NK-92 (cell line): ENCODE results near the gene PCDHA8.
"Not testable (repeated sequence)": the region's sequence is repeated elsewhere in the genome, so short reads cannot be mapped to it uniquely, and the experiment has no call there.

ENCODE experiments used
- DNase-seq: peaks from one replicate; lab custom pipeline; 2025; ENCODE audit not compliant: unreplicated experiment; lab: John Stamatoyannopoulos, UW

Gene PCDHA8

DNA sequence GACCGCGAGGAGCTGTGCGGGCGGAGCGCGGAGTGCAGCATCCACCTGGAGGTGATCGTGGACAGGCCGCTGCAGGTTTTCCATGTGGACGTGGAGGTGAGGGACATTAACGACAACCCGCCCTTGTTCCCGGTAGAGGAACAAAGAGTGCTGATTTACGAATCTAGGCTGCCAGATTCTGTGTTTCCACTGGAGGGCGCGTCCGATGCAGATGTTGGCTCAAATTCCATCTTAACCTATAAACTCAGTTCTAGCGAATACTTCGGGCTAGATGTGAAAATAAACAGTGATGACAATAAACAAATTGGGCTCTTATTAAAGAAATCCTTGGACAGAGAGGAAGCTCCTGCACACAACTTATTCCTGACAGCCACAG is 12.6 kb upstream of the PCDHA8 start:
- no peak for DNase-seq

DNA sequence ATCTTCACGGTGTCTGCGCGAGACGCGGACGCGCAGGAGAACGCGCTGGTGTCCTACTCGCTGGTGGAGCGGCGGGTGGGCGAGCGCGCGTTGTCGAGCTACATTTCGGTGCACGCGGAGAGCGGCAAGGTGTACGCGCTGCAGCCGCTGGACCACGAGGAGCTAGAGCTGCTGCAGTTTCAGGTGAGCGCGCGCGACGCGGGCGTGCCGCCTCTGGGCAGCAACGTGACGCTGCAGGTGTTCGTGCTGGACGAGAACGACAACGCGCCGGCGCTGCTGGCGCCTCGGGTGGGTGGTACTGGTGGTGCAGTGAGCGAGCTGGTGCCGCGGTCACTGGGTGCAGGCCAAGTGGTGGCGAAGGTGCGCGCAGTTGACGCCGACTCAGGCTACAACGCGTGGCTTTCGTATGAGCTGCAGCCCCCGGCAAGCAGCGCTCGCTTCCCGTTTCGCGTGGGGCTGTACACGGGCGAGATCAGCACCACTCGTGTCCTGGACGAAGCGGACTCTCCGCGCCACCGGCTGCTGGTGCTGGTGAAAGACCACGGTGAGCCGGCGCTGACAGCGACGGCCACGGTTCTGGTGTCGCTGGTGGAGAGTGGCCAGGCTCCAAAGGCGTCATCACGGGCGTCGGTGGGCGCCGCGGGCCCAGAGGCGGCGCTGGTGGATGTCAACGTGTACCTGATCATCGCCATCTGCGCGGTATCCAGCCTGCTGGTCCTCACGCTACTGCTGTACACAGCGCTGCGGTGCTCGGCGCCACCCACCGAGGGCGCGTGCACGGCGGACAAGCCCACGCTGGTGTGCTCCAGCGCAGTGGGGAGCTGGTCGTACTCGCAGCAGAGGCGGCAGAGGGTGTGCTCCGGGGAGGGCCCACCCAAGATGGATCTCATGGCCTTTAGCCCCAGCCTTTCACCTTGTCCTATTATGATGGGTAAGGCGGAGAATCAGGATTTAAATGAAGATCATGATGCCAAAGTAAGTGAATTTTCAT is 11.2 kb upstream of the PCDHA8 start:
- DNase-seq: not testable (repeated sequence)

DNA sequence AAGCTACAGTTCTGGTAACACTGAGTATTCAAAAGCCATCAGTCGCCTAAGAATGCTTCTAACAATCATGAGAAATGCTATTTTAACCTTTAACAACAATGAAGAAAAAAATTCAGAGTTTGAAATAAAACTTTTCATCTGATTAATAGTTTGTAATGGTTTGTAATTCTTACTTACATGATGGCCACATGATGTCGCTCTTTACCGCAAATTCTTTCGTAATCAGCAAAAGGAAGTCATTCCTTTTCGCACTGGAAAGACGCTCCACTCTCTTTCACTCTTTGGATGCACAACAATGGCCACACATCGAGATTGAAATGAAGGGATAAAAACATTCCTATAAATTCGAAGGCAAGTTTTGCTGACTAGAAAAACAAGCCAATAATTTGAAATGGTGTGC is 7.0 kb upstream of the PCDHA8 start, which contains the start of gene PCDHA7:
Gene PCDHA7, plus strand, starts transcription at position 277 of the 400 bp plus-strand sequence. Its CDS starts 115 bp downstream, at position 392.
- no peak for DNase-seq

DNA sequence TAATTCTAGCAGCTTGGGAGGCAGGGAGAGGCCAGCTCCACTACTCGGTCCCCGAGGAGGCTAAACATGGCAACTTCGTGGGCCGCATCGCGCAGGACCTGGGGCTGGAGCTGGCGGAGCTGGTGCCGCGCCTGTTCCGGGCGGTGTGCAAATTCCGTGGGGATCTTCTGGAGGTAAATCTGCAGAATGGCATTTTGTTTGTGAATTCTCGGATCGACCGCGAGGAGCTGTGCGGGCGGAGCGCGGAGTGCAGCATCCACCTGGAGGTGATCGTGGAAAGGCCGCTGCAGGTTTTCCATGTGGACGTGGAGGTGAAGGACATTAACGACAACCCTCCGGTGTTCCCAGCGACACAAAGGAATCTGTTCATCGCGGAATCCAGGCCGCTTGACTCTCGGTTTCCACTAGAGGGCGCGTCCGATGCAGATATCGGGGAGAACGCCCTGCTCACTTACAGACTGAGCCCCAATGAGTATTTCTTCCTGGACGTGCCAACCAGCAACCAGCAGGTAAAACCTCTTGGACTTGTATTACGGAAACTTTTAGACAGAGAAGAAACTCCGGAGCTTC is 6.5 kb upstream of the PCDHA8 start:
- DNase-seq: not testable (repeated sequence)

DNA sequence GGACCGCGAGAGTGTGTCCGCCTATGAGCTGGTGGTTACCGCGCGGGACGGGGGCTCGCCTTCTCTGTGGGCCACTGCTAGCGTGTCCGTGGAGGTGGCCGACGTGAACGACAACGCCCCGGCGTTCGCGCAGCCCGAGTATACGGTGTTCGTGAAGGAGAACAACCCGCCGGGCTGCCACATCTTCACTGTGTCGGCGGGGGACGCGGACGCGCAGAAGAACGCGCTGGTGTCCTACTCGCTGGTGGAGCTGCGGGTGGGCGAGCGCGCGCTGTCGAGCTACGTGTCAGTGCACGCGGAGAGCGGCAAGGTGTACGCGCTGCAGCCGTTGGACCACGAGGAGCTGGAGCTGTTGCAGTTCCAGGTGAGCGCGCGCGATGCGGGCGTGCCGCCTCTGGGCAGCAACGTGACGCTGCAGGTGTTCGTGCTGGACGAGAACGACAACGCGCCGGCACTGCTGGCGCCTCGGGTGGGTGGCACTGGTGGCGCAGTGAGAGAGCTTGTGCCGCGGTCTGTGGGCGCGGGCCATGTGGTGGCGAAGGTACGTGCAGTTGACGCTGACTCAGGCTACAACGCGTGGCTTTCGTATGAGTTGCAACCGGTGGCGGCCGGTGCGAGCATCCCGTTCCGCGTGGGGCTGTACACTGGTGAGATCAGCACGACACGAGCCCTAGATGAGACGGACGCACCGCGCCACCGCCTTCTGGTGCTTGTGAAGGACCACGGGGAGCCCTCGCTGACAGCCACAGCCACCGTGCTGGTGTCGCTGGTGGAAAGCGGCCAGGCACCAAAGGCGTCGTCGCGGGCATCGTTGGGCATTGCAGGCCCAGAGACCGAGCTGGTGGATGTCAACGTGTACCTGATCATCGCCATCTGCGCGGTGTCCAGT is 5.1 kb upstream of the PCDHA8 start:
- no peak for DNase-seq

DNA sequence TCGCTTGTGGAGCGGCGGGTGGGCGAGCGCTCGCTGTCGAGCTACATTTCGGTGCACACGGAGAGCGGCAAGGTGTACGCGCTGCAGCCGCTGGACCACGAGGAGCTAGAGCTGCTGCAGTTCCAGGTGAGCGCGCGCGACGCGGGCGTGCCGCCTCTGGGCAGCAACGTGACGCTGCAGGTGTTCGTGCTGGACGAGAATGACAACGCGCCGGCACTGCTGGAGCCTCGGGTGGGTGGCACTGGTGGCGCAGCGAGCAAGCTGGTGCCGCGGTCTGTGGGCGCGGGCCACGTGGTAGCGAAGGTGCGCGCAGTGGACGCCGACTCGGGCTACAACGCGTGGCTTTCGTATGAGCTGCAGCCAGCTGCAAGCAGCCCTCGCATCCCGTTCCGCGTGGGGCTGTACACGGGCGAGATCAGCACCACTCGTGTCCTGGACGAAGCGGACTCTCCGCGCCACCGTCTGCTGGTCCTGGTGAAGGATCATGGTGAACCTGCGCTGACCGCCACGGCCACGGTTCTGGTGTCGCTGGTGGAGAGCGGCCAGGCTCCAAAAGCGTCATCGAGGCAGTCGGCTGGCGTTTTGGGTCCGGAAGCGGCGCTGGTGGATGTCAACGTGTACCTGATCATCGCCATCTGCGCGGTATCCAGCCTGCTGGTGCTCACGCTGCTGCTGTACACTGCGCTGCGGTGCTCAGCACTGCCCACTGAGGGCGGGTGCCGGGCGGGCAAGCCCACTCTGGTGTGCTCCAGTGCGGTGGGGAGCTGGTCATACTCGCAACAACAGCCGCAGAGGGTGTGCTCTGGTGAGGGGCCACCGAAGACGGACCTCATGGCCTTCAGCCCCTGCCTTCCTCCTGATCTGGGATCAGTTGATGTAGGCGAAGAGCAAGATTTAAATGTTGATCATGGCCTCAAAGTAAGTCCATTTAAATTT is 2.1 kb downstream of the PCDHA8 start:
- DNase-seq: no peak

DNA sequence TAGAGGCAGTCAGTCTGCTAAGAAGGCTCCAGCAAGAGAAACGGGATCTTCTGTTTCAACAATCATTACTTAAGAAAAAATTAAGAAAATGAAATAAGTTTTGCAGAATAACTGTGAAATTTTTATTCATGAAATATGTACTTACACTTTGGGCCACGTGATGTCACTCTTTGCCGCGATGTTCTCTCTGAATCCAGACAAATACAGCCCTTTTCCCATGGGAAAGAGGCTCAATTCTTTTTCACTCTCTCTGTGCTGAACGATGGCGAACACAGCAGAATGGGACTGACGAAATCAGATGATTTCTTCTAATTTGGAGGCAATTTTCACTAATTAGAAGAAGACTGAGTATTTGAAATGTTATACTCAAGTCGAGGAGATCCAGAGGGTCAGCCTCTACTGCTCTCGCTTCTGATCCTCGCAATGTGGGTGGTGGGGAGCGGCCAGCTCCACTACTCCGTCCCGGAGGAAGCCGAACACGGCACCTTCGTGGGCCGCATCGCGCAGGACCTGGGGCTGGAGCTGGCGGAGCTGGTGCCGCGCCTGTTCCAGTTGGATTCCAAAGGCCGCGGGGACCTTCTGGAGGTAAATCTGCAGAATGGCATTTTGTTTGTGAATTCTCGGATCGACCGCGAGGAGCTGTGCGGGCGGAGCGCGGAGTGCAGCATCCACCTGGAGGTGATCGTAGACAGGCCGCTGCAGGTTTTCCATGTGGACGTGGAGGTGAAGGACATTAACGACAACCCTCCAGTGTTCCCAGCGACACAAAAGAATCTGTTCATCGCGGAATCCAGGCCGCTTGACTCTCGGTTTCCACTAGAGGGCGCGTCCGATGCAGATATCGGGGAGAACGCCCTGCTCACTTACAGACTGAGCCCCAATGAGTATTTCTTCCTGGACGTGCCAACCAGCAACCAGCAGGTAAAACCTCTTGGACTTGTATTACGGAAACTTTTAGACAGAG is 7.4 kb downstream of the PCDHA8 start, which contains the start of gene PCDHA9:
Gene PCDHA9, plus strand, starts transcription at position 244 of the 964 bp plus-strand sequence. Its CDS starts 114 bp downstream, at position 358.
- DNase-seq: not testable (repeated sequence)

DNA sequence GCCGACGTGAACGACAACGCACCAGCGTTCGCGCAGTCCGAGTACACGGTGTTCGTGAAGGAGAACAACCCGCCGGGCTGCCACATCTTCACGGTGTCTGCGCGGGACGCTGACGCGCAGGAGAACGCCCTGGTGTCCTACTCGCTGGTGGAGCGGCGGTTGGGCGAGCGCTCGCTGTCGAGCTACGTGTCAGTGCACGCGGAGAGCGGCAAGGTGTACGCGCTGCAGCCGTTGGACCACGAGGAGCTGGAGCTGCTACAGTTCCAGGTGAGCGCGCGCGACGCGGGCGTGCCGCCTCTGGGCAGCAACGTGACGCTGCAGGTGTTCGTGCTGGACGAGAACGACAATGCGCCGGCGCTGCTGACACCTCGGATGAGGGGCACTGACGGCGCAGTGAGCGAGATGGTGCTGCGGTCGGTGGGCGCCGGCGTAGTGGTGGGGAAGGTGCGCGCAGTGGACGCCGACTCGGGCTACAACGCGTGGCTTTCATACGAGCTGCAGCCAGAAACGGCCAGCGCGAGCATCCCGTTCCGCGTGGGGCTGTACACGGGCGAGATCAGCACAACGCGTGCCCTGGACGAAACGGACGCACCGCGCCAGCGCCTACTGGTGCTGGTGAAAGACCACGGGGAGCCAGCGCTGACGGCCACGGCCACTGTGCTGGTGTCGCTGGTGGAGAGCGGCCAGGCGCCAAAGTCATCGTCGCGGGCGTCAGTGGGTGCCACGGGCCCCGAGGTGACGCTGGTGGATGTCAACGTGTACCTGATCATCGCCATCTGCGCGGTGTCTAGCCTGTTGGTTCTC is 9.0 kb downstream of the PCDHA8 start:
- not testable (repeated sequence) for DNase-seq

DNA sequence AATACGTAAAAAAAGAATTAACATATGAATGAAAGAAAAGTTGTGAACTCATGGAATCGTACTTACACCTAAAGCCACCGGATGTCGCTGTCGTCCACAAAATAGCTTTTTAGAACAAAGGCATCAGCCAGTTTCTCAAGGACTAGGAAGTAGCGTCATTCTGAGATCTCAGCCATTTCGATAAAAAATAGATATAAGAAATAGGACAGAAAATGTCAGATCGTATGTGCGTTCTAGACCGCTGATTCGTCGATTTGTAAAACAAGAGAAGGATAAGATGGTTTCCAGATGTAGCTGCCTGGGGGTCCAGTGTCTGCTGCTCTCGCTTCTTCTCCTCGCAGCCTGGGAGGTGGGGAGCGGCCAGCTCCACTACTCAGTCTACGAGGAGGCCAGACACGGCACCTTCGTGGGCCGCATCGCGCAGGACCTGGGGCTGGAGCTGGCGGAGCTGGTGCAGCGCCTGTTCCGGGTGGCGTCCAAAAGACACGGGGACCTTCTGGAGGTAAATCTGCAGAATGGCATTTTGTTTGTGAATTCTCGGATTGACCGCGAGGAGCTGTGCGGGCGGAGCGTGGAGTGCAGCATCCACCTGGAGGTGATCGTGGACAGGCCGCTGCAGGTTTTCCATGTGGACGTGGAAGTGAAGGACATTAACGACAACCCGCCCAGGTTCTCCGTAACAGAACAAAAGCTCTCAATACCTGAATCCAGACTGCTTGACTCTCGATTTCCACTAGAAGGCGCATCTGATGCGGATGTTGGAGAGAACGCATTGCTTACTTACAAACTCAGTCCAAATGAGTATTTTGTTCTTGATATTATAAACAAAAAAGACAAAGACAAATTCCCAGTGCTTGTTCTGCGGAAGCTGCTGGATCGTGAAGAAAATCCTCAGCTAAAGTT is 15.0 kb downstream of the PCDHA8 start, which contains the start of gene PCDHA10:
Gene PCDHA10, plus strand, starts transcription at position 126 of the 903 bp plus-strand sequence. Its CDS starts 152 bp downstream, at position 278.
- no peak for DNase-seq

DNA sequence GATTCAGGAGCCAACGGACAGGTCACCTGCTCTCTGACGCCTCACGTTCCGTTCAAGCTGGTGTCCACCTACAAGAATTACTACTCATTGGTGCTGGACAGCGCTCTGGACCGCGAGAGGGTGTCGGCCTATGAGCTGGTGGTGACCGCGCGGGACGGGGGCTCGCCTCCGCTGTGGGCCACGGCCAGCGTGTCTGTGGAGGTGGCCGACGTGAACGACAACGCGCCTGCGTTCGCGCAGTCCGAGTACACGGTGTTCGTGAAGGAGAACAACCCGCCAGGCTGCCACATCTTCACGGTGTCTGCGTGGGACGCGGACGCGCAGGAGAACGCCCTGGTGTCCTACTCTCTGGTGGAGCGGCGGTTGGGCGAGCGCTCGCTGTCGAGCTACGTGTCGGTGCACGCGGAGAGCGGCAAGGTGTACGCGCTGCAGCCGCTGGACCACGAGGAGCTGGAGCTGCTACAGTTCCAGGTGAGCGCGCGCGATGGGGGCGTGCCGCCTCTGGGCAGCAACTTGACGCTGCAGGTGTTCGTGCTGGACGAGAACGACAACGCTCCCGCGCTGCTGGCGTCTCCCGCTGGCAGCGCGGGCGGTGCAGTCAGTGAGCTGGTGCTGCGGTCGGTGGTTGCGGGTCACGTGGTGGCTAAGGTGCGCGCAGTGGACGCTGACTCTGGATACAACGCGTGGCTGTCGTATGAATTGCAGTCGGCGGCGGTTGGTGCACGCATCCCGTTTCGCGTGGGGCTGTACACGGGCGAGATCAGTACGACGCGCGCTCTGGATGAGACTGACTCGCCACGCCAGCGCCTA is 16.4 kb downstream of the PCDHA8 start:
- no peak for DNase-seq

DNA sequence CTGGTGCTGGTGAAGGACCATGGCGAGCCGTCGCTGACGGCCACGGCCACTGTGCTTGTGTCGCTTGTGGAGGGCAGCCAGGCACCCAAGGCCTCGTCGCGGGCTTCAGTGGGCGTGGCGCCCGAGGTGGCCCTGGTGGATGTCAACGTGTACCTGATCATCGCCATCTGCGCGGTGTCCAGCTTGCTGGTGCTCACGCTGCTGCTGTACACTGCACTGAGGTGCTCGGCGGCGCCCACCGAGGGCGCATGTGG is 16.9 kb downstream of the PCDHA8 start:
- no peak for DNase-seq

DNA sequence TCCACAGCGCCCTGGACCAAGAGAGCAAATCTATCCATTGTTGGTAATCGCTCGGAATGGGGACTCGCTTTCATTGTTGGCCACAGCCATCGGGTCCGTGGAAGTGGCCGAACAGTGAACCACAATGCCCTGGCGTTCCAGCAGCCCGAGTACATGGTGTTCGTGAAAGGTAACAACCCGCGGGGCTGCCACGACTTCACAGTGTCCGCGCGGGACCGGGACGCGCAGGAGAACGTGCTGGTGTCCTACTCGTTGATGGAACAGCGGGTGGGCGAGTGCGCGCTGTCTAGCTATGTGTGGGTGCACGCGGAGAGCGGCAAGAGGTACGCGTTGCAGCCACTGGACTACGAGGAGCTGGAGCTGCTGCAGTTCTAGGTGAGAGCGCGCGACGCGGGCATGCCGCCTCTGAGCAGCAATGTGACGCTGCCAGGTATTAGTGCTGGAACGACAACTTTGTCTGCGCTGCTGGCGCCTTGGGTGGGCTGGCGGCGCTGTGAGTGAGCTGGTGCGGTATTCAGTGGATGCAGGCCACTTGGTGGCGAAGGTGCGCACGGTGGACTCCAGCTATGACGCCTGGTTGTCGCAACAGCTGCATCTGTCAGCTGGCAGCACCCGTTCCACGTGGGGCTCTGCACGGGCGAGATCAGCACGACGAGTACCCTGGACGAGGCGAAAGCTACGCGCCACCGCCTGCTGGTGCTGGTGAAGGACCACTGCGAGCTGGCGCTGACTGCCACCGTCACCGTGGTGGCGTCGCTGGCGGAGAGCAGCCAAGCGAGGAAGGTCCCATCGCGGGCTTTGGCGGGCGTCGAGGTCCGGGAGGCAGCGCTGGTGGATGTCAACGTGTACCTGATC is 21.7 kb downstream of the PCDHA8 start:
- DNase-seq: no peak

DNA sequence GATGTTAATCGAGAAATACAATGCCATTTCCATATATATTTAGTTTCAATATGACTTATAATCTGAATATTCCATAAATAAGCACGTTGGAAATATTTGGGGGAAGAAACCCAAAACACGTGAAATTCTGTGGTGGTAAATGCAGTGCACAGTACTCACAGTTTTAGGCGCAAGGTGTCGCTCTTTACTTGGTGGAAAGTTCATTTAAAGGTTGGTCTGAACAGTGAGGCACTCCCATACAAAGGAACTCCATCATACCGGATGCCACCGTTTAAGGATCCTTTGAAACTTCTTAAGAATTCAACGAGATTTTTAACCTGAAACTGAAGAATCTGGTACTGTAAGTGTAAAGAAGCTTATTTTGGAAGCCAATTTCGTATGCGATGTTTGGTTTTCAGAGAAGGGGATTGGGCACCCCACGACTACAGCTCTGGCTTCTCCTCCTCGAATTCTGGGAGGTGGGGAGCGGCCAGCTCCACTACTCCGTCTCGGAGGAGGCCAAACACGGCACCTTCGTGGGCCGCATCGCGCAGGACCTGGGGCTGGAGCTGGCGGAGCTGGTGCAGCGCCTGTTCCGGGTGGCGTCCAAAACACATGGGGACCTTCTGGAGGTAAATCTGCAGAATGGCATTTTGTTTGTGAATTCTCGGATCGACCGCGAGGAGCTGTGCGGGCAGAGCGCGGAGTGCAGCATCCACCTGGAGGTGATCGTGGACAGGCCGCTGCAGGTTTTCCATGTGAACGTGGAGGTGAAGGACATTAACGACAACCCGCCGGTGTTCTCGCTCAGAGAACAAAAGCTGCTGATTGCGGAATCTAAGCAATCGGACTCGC is 28.0 kb downstream of the PCDHA8 start, which contains the start of gene PCDHA11:
Gene PCDHA11, plus strand, starts transcription at position 237 of the 834 bp plus-strand sequence. Its CDS starts 147 bp downstream, at position 384.
- DNase-seq: no peak

DNA sequence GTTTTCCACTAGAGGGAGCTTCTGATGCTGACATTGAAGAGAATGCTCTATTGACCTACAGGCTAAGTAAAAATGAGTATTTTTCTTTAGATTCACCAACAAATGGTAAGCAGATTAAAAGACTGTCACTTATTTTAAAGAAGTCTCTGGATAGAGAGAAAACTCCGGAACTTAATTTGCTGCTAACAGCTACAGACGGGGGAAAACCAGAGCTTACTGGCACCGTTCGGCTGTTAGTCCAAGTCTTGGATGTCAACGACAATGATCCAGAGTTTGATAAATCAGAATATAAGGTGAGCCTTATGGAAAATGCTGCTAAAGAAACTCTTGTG is 28.5 kb downstream of the PCDHA8 start:
- no peak for DNase-seq
